HG03460 (cell line): ENCODE measurements around the gene DGAT2.
"Not testable (repeated sequence)": the region's sequence is repeated elsewhere in the genome, so short reads cannot be mapped to it uniquely, and the experiment has no call there.

Experiments
- ATAC-seq: cut with Tn5 transposase; IDR thresholded peaks from one replicate; pipeline ENCODE4 v1.9.1; 2021; ENCODE audit not compliant: unreplicated experiment

The DGAT2 gene

GRCh38 chr11:75768112-75768908, at the start of gene DGAT2:
TSS of gene DGAT2 (plus strand) at chr11:75768778. CDS start at chr11:75768992, 214 bp downstream.
- ATAC-seq = peak; percentile 64

DNA sequence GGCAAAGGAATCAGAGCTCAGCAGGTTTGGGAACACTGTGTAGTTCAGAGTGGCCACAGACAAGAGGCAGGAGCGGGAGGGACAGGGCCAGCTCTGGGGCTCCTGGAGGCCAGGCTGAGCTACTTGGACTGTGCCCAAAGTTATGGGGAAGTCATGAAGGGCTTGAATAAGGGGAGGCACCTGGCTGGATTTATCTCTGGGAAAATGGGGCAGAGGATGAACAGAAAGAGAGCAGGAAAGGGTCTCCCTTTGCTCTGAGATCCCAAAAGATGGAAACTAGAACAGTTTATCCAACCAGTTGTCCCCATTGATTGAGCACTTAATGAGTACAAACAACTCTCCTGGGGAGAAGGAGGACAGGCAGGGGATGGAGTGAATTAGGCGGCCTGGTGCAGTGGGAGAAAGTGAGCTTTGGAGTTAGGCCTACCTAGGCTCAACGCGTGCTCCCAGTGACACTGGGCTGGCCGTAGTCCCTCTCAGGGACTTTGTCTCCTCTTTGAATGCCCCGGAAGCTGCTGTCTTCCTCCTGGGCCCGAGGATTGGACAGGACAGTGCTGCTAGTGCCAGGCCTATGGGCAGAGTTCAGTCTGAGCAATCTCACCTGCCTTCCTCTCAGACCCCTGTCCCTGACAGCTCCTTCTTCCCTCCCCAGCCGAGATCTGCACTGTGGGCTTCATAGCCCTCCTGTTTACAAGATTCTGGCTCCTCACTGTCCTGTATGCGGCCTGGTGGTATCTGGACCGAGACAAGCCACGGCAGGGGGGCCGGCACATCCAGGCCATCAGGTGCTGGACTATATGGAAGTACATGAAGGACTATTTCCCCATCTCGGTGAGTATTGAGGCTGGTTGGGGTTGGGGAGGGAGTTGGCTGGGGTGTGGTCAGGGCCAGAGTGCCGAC, 49.0 kb upstream of the DGAT2 start:
- no peak for ATAC-seq

GRCh38 chr11:75720639-75721038, 47.9 kb upstream of the DGAT2 start:
- ATAC-seq = no peak

GRCh38 chr11:75721852-75722668, 46.5 kb upstream of the DGAT2 start:
- no peak for ATAC-seq

- no peak for ATAC-seq
Measured at GRCh38 chr11:75722669-75723042, 45.9 kb upstream of the DGAT2 start.

DNA sequence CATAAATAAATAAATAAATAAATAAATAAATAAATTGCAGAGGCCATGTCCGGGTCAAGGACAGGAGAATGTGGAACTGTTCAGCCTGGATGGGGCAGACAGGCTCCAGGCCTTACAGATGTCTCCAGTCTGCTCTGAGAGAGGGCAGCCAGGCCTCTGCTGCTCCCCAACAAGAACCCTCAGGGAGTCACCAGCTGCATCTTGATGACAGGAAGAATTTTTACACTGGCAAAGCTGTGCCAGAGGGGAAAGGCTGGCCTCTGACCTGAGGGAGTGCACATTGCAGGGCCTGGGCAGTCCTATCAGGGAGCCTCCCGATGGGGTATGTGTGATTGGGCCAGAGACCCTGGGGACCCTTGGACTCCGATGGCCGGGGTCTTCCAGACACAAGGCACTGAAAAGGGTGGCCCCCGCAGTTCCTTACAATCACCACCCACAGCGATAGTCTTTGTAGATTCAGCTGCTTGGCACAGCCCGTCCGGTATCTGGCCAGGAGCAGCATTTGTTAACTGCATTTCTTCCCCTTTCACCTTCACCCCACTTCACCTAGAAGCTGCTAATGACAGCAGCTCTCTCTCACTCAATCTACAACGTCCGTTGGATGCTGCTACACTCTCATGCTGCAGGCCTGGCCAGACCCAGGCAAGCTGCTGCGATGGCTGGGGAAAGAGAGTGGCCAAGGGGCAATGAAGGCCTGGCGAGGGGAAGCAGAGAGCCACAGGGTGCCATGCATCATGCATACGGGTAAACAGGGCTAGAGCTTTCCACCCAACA, 42.8 kb upstream of the DGAT2 start:
- ATAC-seq = no peak

DNA sequence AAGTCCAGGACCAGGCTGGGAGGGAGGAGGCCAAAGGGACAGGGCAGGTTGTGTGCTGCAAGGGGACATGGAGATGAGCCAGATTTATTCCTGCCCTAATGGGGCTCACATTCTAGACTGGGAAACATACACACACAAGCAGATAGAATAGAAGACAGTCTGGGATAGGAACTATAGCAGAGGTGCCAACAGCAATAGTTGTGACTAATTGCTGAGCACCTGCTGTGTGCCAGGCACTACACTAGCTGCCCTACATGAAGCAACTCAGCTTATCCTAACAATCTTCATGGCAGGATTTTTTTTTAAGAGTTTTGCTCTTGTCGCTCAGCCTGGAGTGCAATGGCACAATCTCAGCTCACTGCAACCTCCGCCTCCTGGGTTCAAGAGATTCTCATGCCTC, 39.6 kb upstream of the DGAT2 start:
- no peak for ATAC-seq

DNA sequence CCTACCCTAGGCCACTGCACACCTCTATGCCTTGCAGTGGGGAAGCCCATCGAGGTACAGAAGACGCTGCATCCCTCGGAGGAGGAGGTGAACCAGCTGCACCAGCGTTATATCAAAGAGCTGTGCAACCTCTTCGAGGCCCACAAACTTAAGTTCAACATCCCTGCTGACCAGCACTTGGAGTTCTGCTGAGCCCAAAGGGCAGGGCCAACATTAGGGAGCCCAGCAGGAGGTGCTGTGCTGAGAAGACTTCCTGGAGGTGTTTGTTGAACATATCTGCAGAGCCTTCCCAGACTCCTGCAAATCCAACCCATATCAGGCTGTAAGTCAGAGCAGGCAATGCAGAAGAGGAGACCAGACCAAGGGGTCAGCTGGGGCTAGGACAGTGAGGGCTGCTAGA, 37.5 kb upstream of the DGAT2 start:
- no peak for ATAC-seq

DNA sequence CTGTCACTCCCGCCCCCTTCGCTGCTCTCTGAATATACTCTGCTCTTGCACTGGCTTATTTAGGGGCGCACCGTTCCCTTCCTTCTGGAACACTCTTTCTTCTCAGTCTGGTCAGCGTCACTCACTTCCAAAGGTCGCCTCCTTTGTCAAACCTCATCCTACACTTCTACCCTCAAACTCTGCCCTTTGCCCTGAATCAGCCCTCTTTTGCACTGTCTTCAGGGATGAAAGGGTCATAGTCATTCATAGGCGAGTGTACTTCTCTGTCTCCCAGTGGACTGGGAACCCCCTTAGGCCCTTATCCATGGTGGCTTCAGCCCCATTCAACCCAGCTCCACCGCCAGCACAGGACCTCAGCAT, 35.5 kb upstream of the DGAT2 start:
- ATAC-seq = no peak

DNA sequence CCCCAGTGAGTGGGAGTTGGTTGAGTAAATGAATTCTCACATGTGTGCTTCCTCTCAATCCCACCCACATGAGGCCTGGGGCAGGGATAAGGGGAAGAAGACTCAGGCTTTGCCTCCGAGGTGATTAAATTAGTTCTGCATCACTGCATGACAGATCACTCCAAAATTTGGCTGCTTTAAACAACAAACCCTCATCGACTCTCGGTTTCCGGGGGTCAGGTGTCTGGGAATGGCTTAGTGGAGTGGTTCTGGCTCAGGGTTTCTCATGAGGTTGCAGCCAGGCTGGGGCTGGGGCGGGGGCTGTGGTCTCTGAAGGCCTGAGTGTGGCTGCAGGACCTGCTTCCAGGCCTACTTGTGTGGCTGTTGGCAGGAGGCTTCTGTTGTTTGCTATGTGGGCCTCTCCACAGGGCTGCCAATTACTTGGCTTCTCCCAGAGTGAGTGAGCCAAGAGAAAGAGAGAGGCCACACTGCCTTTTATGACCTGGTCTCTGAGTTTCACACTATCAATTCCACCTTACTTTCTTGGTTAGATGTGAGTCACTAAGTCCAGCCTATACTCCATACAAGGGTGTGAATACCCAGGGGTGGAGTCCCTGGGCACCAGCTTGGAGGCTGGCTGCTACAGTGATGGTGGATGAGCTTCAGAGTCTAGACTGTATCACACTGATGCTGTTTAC, 35.0 kb upstream of the DGAT2 start:
- no peak for ATAC-seq

GRCh38 chr11:75734491-75735180, 33.9 kb upstream of the DGAT2 start:
- no peak for ATAC-seq

- ATAC-seq = no peak
Measured at GRCh38 chr11:75735181-75735845, 33.3 kb upstream of the DGAT2 start.

- no peak for ATAC-seq
Measured at GRCh38 chr11:75737314-75737713, 31.3 kb upstream of the DGAT2 start.

- ATAC-seq = no peak
Measured at GRCh38 chr11:75740681-75741080, 27.9 kb upstream of the DGAT2 start.

DNA sequence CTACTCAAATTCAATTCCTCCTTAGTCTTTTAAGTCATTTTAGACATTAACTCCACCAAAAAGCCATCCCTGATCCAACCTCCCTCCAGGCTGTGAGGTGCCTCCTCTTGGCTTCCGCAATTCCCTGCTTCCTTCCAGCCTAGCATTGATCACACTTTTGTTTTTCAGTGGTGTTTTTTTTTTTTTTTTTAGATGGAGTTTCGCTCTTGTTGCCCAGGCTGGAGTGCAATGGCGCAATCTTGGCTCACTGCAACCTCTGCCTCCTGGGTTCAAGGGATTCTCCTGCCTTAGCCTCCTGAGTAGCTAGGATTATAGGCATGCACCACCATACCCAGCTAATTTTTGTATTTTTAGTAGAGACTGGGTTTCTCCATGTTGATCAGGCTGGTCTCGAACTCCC, 25.4 kb upstream of the DGAT2 start:
- ATAC-seq = not testable (repeated sequence)

GRCh38 chr11:75743711-75744563, 24.6 kb upstream of the DGAT2 start:
- ATAC-seq = no peak

DNA sequence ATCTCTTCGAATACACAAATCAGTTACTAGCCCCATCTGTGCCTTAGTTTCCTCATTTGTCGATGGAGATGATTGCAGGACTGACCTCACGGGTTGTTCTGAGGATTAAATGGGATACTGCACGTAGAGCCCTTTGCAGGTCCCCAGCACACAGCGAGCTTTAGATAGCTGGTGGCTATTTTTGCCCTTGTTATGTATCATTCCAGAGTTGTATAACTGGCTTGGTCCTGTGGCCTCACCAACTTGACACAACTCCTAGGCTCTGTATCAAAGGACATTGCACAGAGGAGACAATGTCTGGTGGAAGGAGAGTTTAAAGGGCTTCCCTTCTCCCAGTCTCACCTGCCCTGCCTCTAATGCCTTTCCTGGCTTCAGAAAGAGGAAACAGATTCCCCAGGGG, 22.8 kb upstream of the DGAT2 start:
- no peak for ATAC-seq

DNA sequence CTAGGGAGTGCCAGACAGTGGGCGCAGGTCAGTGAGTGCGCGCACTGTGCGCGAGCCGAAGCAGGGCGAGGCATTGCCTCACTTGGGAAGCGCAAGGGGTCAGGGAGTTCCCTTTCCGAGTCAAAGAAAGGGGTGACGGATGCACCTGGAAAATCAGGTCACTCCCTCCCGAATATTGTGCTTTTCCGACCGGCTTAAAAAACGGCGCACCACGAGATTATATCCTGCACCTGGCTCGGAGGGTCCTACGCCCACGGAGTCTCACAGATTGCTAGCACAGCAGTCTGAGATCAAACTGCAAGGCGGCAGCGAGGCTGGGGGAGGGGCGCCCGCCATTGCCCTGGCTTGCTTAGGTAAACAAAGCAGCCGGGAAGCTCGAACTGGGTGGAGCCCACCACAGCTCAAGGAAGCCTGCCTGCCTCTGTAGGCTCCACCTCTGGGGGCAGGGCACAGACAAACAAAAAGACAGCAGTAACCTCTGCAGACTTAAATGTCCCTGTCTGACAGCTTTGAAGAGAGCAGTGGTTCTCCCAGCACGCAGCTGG, 19.8 kb upstream of the DGAT2 start:
- ATAC-seq = not testable (repeated sequence)
